ENCODE data around the gene NEK7.

NEK7 gene

DNA sequence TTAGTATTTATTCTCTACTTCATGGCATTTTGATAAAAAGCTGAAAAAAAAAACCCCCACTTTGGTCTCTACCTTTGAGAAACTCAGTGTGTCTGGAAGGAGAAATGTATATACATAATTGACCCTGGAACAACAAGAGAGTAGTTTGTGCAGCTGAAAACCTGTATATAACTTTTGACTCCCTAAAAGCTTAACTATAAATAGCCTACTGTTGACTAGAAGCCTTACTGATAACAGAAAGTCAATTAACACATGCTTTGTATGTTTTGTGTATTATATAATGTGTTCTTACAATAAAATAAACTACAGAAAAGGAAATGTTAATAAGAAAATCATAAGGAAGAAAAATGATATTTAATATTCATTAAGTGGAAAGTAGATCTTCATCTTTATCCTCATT is 88.0 kb downstream of the NEK7 start:
- Histone ChIP-seq H3K27me3 (ENCODE audit: insufficient read depth, insufficient read length) (no peaks in the 10 kb centered on the region), H3K36me3 (ENCODE audit: insufficient read depth, insufficient read length, low read length) (no peaks in the 10 kb centered on the region), H3K9ac (ENCODE audit: insufficient read length, low read depth) (no peak overlapping the region), H3K4me3 (ENCODE audit: insufficient read length, low read depth) (no peak overlapping the region), H3K4me1 (ENCODE audit: insufficient read depth, insufficient read length) (no peaks in the 10 kb centered on the region), H3K9me3 (ENCODE audit: insufficient read depth, low read length) (no peaks in the 10 kb centered on the region)
- TF ChIP-seq ZNF274 (IDR thresholded peaks at IDR 0.05; ENCODE audit: low read depth, low read length), result no peak
- no peak for TF ChIP-seq YY1 (IDR thresholded peaks at IDR 0.05; ENCODE audit: insufficient read depth, insufficient read length)
- TF ChIP-seq SUZ12 (IDR thresholded peaks at IDR 0.05; ENCODE audit: extremely low read depth, insufficient read depth, insufficient read length), result no peak
- no peak for DNase-seq (ENCODE audit: low read depth, low spot score)

- TF ChIP-seq SUZ12 (IDR thresholded peaks at IDR 0.05; ENCODE audit: extremely low read depth, insufficient read depth, insufficient read length) (no peak), YY1 (IDR thresholded peaks at IDR 0.05; ENCODE audit: insufficient read depth, insufficient read length) (no peak), ZNF274 (IDR thresholded peaks at IDR 0.05; ENCODE audit: low read depth, low read length) (no peak)
- H3K9ac ChIP-seq (ENCODE audit: insufficient read length, low read depth), result no peak overlapping the region
- no peaks in the 10 kb centered on the region for H3K27me3 ChIP-seq (ENCODE audit: insufficient read depth, insufficient read length)
- DNase-seq (ENCODE audit: low read depth, low spot score), result no peak
- H3K36me3 ChIP-seq (ENCODE audit: insufficient read depth, insufficient read length, low read length), result no peaks in the 10 kb centered on the region
- no peaks in the 10 kb centered on the region for H3K4me1 ChIP-seq (ENCODE audit: insufficient read depth, insufficient read length)
- no peaks in the 10 kb centered on the region for H3K9me3 ChIP-seq (ENCODE audit: insufficient read depth, low read length)
- H3K4me3 ChIP-seq (ENCODE audit: insufficient read length, low read depth), result no peak overlapping the region
Measured at GRCh38 chr1:198245379-198245778, 88.6 kb downstream of the NEK7 start.

GRCh38 chr1:198246337-198246736 is 89.5 kb downstream of the NEK7 start:
- Histone ChIP-seq H3K9me3 (ENCODE audit: insufficient read depth, low read length) (no peaks in the 10 kb centered on the region), H3K27me3 (ENCODE audit: insufficient read depth, insufficient read length) (no peaks in the 10 kb centered on the region), H3K4me1 (ENCODE audit: insufficient read depth, insufficient read length) (no peaks in the 10 kb centered on the region), H3K4me3 (ENCODE audit: insufficient read length, low read depth) (no peak overlapping the region), H3K36me3 (ENCODE audit: insufficient read depth, insufficient read length, low read length) (no peaks in the 10 kb centered on the region), H3K9ac (ENCODE audit: insufficient read length, low read depth) (no peak overlapping the region)
- DNase-seq (ENCODE audit: low read depth, low spot score), result no peak
- TF ChIP-seq SUZ12 (IDR thresholded peaks at IDR 0.05; ENCODE audit: extremely low read depth, insufficient read depth, insufficient read length), result no peak
- TF ChIP-seq YY1 (IDR thresholded peaks at IDR 0.05; ENCODE audit: insufficient read depth, insufficient read length), result no peak
- TF ChIP-seq ZNF274 (IDR thresholded peaks at IDR 0.05; ENCODE audit: low read depth, low read length), result no peak

GRCh38 chr1:198253259-198253658 is 96.5 kb downstream of the NEK7 start:
- no peaks in the 10 kb centered on the region for H3K27me3 ChIP-seq (ENCODE audit: insufficient read depth, insufficient read length)
- H3K9ac ChIP-seq (ENCODE audit: insufficient read length, low read depth), result no peak overlapping the region
- H3K9me3 ChIP-seq (ENCODE audit: insufficient read depth, low read length), result no peaks in the 10 kb centered on the region
- no peaks in the 10 kb centered on the region for H3K4me1 ChIP-seq (ENCODE audit: insufficient read depth, insufficient read length)
- H3K4me3 ChIP-seq (ENCODE audit: insufficient read length, low read depth), result no peak overlapping the region
- TF ChIP-seq ZNF274 (IDR thresholded peaks at IDR 0.05; ENCODE audit: low read depth, low read length), result no peak
- TF ChIP-seq YY1 (IDR thresholded peaks at IDR 0.05; ENCODE audit: insufficient read depth, insufficient read length), result no peak
- TF ChIP-seq SUZ12 (IDR thresholded peaks at IDR 0.05; ENCODE audit: extremely low read depth, insufficient read depth, insufficient read length), result no peak
- DNase-seq (ENCODE audit: low read depth, low spot score), result no peak
- no peaks in the 10 kb centered on the region for H3K36me3 ChIP-seq (ENCODE audit: insufficient read depth, insufficient read length, low read length)

GRCh38 chr1:198253668-198254067 is 96.9 kb downstream of the NEK7 start:
- Histone ChIP-seq H3K4me1 (ENCODE audit: insufficient read depth, insufficient read length) (no peaks in the 10 kb centered on the region), H3K4me3 (ENCODE audit: insufficient read length, low read depth) (no peak overlapping the region), H3K9me3 (ENCODE audit: insufficient read depth, low read length) (no peaks in the 10 kb centered on the region), H3K27me3 (ENCODE audit: insufficient read depth, insufficient read length) (no peaks in the 10 kb centered on the region), H3K36me3 (ENCODE audit: insufficient read depth, insufficient read length, low read length) (no peaks in the 10 kb centered on the region), H3K9ac (ENCODE audit: insufficient read length, low read depth) (no peak overlapping the region)
- DNase-seq (ENCODE audit: low read depth, low spot score), result no peak
- TF ChIP-seq ZNF274 (IDR thresholded peaks at IDR 0.05; ENCODE audit: low read depth, low read length), result no peak
- TF ChIP-seq SUZ12 (IDR thresholded peaks at IDR 0.05; ENCODE audit: extremely low read depth, insufficient read depth, insufficient read length), result no peak
- no peak for TF ChIP-seq YY1 (IDR thresholded peaks at IDR 0.05; ENCODE audit: insufficient read depth, insufficient read length)

- DNase-seq (ENCODE audit: low read depth, low spot score), result no peak
- Histone ChIP-seq H3K36me3 (ENCODE audit: insufficient read depth, insufficient read length, low read length) (no peaks in the 10 kb centered on the region), H3K4me3 (ENCODE audit: insufficient read length, low read depth) (no peak overlapping the region), H3K4me1 (ENCODE audit: insufficient read depth, insufficient read length) (no peaks in the 10 kb centered on the region), H3K9ac (ENCODE audit: insufficient read length, low read depth) (no peak overlapping the region), H3K9me3 (ENCODE audit: insufficient read depth, low read length) (no peaks in the 10 kb centered on the region), H3K27me3 (ENCODE audit: insufficient read depth, insufficient read length) (no peaks in the 10 kb centered on the region)
- TF ChIP-seq SUZ12 (IDR thresholded peaks at IDR 0.05; ENCODE audit: extremely low read depth, insufficient read depth, insufficient read length), result no peak
- no peak for TF ChIP-seq YY1 (IDR thresholded peaks at IDR 0.05; ENCODE audit: insufficient read depth, insufficient read length)
- TF ChIP-seq ZNF274 (IDR thresholded peaks at IDR 0.05; ENCODE audit: low read depth, low read length), result no peak
Measured at GRCh38 chr1:198254521-198254920, 97.7 kb downstream of the NEK7 start.

DNA sequence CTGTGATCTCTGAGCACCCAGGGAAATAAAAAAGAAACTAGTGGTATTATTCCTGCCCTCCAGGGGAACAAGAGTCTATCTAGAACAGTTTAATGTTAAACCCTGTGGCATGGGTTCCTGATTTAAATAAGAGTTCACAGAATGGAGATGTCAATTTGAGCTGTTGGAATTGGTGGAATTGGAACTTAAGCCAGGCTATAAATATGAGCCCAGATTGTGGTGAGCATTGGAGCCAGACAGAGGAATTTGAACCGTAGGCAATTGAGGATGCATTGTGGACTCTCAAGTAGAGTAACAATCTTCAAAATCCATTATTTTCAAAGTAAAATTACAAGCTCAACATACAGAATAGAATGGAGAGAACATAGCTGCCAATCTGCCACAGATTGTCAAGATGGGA is 98.2 kb downstream of the NEK7 start:
- TF ChIP-seq YY1 (IDR thresholded peaks at IDR 0.05; ENCODE audit: insufficient read depth, insufficient read length) (no peak), SUZ12 (IDR thresholded peaks at IDR 0.05; ENCODE audit: extremely low read depth, insufficient read depth, insufficient read length) (no peak), ZNF274 (IDR thresholded peaks at IDR 0.05; ENCODE audit: low read depth, low read length) (no peak)
- H3K9ac ChIP-seq (ENCODE audit: insufficient read length, low read depth), result no peak overlapping the region
- H3K9me3 ChIP-seq (ENCODE audit: insufficient read depth, low read length), result no peaks in the 10 kb centered on the region
- H3K4me1 ChIP-seq (ENCODE audit: insufficient read depth, insufficient read length), result no peaks in the 10 kb centered on the region
- H3K36me3 ChIP-seq (ENCODE audit: insufficient read depth, insufficient read length, low read length), result no peaks in the 10 kb centered on the region
- no peaks in the 10 kb centered on the region for H3K27me3 ChIP-seq (ENCODE audit: insufficient read depth, insufficient read length)
- no peak for DNase-seq (ENCODE audit: low read depth, low spot score)
- no peak overlapping the region for H3K4me3 ChIP-seq (ENCODE audit: insufficient read length, low read depth)

DNA sequence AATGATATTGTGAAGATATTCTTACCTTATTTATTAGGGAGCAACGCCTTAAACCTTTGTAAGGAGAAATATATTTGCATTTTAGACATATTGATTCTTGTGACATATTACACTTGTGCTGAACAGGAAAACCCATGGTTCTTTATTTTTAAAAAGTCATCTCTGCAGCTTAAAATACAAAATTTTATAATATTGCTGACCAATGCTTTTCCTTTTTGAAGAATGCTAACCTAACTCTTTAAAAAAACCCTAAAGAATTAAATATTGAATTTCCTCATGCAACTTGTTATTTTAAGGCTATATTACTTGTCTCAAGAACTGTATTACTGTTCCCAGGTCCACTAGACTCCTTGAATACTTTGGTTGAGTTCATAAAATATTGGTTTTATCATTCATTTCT is 99.0 kb downstream of the NEK7 start:
- TF ChIP-seq SUZ12 (IDR thresholded peaks at IDR 0.05; ENCODE audit: extremely low read depth, insufficient read depth, insufficient read length) (no peak), YY1 (IDR thresholded peaks at IDR 0.05; ENCODE audit: insufficient read depth, insufficient read length) (no peak), ZNF274 (IDR thresholded peaks at IDR 0.05; ENCODE audit: low read depth, low read length) (no peak)
- no peaks in the 10 kb centered on the region for H3K27me3 ChIP-seq (ENCODE audit: insufficient read depth, insufficient read length)
- H3K4me3 ChIP-seq (ENCODE audit: insufficient read length, low read depth), result no peak overlapping the region
- DNase-seq (ENCODE audit: low read depth, low spot score), result no peak
- no peaks in the 10 kb centered on the region for H3K4me1 ChIP-seq (ENCODE audit: insufficient read depth, insufficient read length)
- no peaks in the 10 kb centered on the region for H3K36me3 ChIP-seq (ENCODE audit: insufficient read depth, insufficient read length, low read length)
- H3K9ac ChIP-seq (ENCODE audit: insufficient read length, low read depth), result no peak overlapping the region
- H3K9me3 ChIP-seq (ENCODE audit: insufficient read depth, low read length), result no peaks in the 10 kb centered on the region

Measured in NT2/D1 (cell line).